GM12878 (cell line): Measurements from ENCODE around the gene TBC1D30. TPM values are rescaled to one million over a fixed set of nuclear protein-coding genes. Genes with fewer than 3 reads are reported as not detected.

Experiments used
- CBX3 ChIP-seq: fragments of 200-600 bp; sonication (generic); IDR thresholded peaks from 2 replicates; pipeline ENCODE4 v1.6.1; 2016; ENCODE audit warnings: low read depth, borderline replicate concordance
- EP300 ChIP-seq, 2 experiments: fragments of 150-350 bp in 1 of 2; IDR thresholded peaks; 2 replicates each; pipeline ENCODE4 v1.6.1; 2011 to 2012; ENCODE audit warnings: low read depth in 2 of 2, low read length in 2 of 2, borderline replicate concordance in 1 of 2, improper control_type of control experiment in 1 of 2, inconsistent platforms in 1 of 2; ENCODE audit not compliant: control insufficient read depth in 1 of 2
- JUND ChIP-seq: IDR thresholded peaks from 2 replicates; pipeline ENCODE4 v1.6.1; 2012; ENCODE audit warnings: low read depth, mild to moderate bottlenecking, low read length, improper control_type of control experiment, moderate library complexity
- SMAD1 ChIP-seq: fragments of 450-650 bp; IDR thresholded peaks from 2 replicates; pipeline ENCODE4 v1.6.1; 2018; ENCODE audit warnings: mild to moderate bottlenecking, low read depth; ENCODE audit not compliant: partially characterized antibody
- SRF ChIP-seq, 2 experiments: IDR thresholded peaks; 2 replicates each; pipeline ENCODE4 v1.6.1; 2011; ENCODE audit warnings: low read depth in 2 of 2, low read length in 2 of 2, mild to moderate bottlenecking in 1 of 2, moderate library complexity in 1 of 2
- TAF1 ChIP-seq: IDR thresholded peaks from 2 replicates; pipeline ENCODE4 v1.6.1; 2011; ENCODE audit warnings: mild to moderate bottlenecking, low read depth, low read length, borderline replicate concordance
- TCF12 ChIP-seq: IDR thresholded peaks from 2 replicates; pipeline ENCODE4 v1.6.1; 2011; ENCODE audit warnings: low read depth, mild to moderate bottlenecking, low read length
- ZNF384 ChIP-seq: IDR thresholded peaks from 2 replicates; pipeline ENCODE4 v1.6.1; 2012; ENCODE audit warnings: low read depth, mild to moderate bottlenecking, low read length, improper control_type of control experiment, borderline replicate concordance
- ZNF687 ChIP-seq: fragments of 450-650 bp; IDR thresholded peaks from 2 replicates; pipeline ENCODE4 v1.6.1; 2017; ENCODE audit warnings: mild to moderate bottlenecking, moderate library complexity
- polyA plus RNA-seq, 11 experiments: library from polyadenylated mRNA; depleted of rRNA in 4 of 11; unstranded in 6 of 11; stranded (reverse) in 5 of 11; fragments of >200 nt; fragmentation: Nextera tagmentation in 4 of 11; fragmentation: Illumina TruSeq in 1 of 11; extraction: Ambion mirVana in 4 of 11; extraction: Trizol in 1 of 11; gene quantifications; 1 replicate in 1 of 11; 2 replicates in 10 of 11; pipeline versions ENCODE4 v1.2.1 to v1.2.3, GENCODE V29; 2011 to 2016; ENCODE audit warnings: inconsistent platforms in 2 of 11, missing spikeins in 2 of 11, low read depth in 1 of 11
- total RNA-seq, 4 experiments: library from RNA; depleted of rRNA in 3 of 4; stranded (reverse); fragments of >200 nt in 3 of 4; fragmentation: Illumina TruSeq in 1 of 4; extraction: Trizol in 1 of 4; gene quantifications; 2 replicates each; pipeline versions ENCODE4 v1.2.1 to v1.2.3, GENCODE V29; 2013 to 2021

Gene TBC1D30
- total and polyA plus RNA-seq, 10 of the 15 experiments (the other 5 are each of a cell fraction or from before 2014, with no cell fraction given), result 1.2 to 23.3 (median 11.1) TPM

GRCh38 chr12:64915242-64915641, 90.8 kb downstream of the TBC1D30 start (continued):
- no peak for TF ChIP-seq SMAD1
- no peak for TF ChIP-seq JUND
- no peak for TF ChIP-seq SRF (IDR thresholded peaks at IDR 0.05; ENCODE audit: low read depth in 2 of 2, low read length in 2 of 2)
- TF ChIP-seq ZNF384, result no peak
- TF ChIP-seq ZNF687, result no peak
- TF ChIP-seq TAF1, result no peak
- no peak for TF ChIP-seq EP300 (IDR thresholded peaks at IDR 0.05; ENCODE audit: borderline replicate concordance in 1 of 2, control insufficient read depth in 1 of 2, low read depth in 2 of 2, low read length in 2 of 2)
- no peak for TF ChIP-seq CBX3
- no peak for TF ChIP-seq TCF12
